GM23338 (cell line): ENCODE results near the gene UST. TPM values are rescaled to one million over a fixed set of nuclear protein-coding genes. Genes with fewer than 3 reads are reported as not detected.

Experiments used
- ATAC-seq: fragments of 200-7000 bp; cut with Tn5 transposase; 3 replicates; pipeline ENCODE4 v1.9.1; 2020
- DNase-seq: peaks from one replicate; pipeline ENCODE4 v3.0.0-alpha.2; 2015; ENCODE audit warnings: low spot score
- H2AFZ ChIP-seq: fragments of 200-600 bp; sonication (generic); 2 replicates; pipeline ENCODE4 v1.8.0; 2016; ENCODE audit warnings: antibody characterized with exemption, mild to moderate bottlenecking, moderate library complexity
- H3F3A ChIP-seq: fragments of 200-600 bp; sonication (generic); replicated peaks from 2 replicates; pipeline ENCODE4 v1.8.0; 2017; ENCODE audit warnings: antibody characterized with exemption, mixed run types, low read depth
- H3K27ac ChIP-seq: fragments of 200-600 bp; sonication (generic); 2 replicates; pipeline ENCODE4 v1.6.1; 2016; ENCODE audit warnings: low read depth
- H3K27me3 ChIP-seq: fragments of 200-600 bp; sonication (generic); 2 replicates; pipeline ENCODE4 v1.8.0; 2016; ENCODE audit warnings: mild to moderate bottlenecking, mixed run types, moderate library complexity; ENCODE audit not compliant: insufficient read depth
- H3K36me3 ChIP-seq: fragments of 200-600 bp; sonication (generic); 2 replicates; pipeline ENCODE4 v1.8.0; 2016; ENCODE audit warnings: mild to moderate bottlenecking; ENCODE audit not compliant: insufficient read depth
- H3K4me1 ChIP-seq: fragments of 200-600 bp; sonication (generic); 2 replicates; pipeline ENCODE4 v1.8.0; 2016; ENCODE audit warnings: mild to moderate bottlenecking, moderate library complexity; ENCODE audit not compliant: insufficient read depth
- H3K4me2 ChIP-seq: fragments of 200-600 bp; sonication (generic); 2 replicates; pipeline ENCODE4 v1.7.1; 2017; ENCODE audit warnings: mixed run types
- H3K4me3 ChIP-seq: fragments of 200-600 bp; sonication (generic); 2 replicates; pipeline ENCODE4 v1.6.1; 2016; ENCODE audit warnings: mixed run types
- H3K79me2 ChIP-seq: fragments of 200-600 bp; sonication (generic); replicated peaks from 2 replicates; pipeline ENCODE4 v1.8.0; 2017; ENCODE audit warnings: mild to moderate bottlenecking; ENCODE audit not compliant: insufficient read depth
- H3K9me2 ChIP-seq: fragments of 200-600 bp; sonication (generic); 2 replicates; pipeline ENCODE4 v1.8.0; 2017; ENCODE audit not compliant: insufficient read depth
- H4K20me1 ChIP-seq: fragments of 200-600 bp; sonication (generic); replicated peaks from 2 replicates; pipeline ENCODE4 v1.8.0; 2017; ENCODE audit warnings: mild to moderate bottlenecking; ENCODE audit not compliant: insufficient read depth
- H3K27ac Mint-ChIP-seq: 2 replicates; pipeline ENCODE4 v1.8.0; 2020; ENCODE audit warnings: inconsistent platforms, mild to moderate bottlenecking, moderate library complexity, mixed read lengths
- H3K27me3 Mint-ChIP-seq: 3 replicates; pipeline ENCODE4 v1.8.0; 2022; ENCODE audit warnings: low read depth, mild to moderate bottlenecking, moderate library complexity, mixed read lengths, inconsistent platforms; ENCODE audit not compliant: insufficient read depth, poor library complexity
- H3K36me3 Mint-ChIP-seq: 3 replicates; pipeline ENCODE4 v1.8.0; 2021; ENCODE audit warnings: low read depth, mild to moderate bottlenecking, inconsistent platforms, moderate library complexity, mixed read lengths
- H3K4me1 Mint-ChIP-seq: 3 replicates; pipeline ENCODE4 v1.8.0; 2020; ENCODE audit warnings: mild to moderate bottlenecking, inconsistent platforms, mixed read lengths
- H3K4me3 Mint-ChIP-seq: 3 replicates; pipeline ENCODE4 v1.8.0; 2021; ENCODE audit warnings: moderate library complexity, mild to moderate bottlenecking, inconsistent platforms, mixed read lengths
- H3K9me3 Mint-ChIP-seq: 3 replicates; pipeline ENCODE4 v1.8.0; 2020; ENCODE audit warnings: moderate library complexity, mild to moderate bottlenecking, inconsistent platforms, mixed read lengths
- CREB1 ChIP-seq: fragments of 250-450 bp; sonication (Bioruptor Pico); IDR thresholded peaks from 2 replicates; pipeline ENCODE4 v1.5.0; 2020; ENCODE audit warnings: low read depth, mild to moderate bottlenecking, moderate library complexity
- ETS1 ChIP-seq: IDR thresholded peaks from 2 replicates; pipeline ENCODE4 v1.6.1; 2016; ENCODE audit warnings: antibody characterized with exemption
- EZH2 ChIP-seq: fragments of 200-600 bp; sonication (generic); IDR thresholded peaks from one replicate; pipeline ENCODE4 v1.8.0; 2017; ENCODE audit warnings: antibody characterized with exemption, mild to moderate bottlenecking, low read depth; ENCODE audit not compliant: unreplicated experiment
- EZH2phosphoT487 ChIP-seq: fragments of 200-600 bp; sonication (generic); IDR thresholded peaks from one replicate; pipeline ENCODE4 v1.8.1; 2018; ENCODE audit warnings: antibody characterized with exemption; ENCODE audit not compliant: unreplicated experiment
- JUNB ChIP-seq: IDR thresholded peaks from one replicate; pipeline ENCODE4 v1.6.1; 2016; ENCODE audit warnings: antibody characterized with exemption; ENCODE audit not compliant: unreplicated experiment
- NANOG ChIP-seq: IDR thresholded peaks from 2 replicates; pipeline ENCODE4 v1.6.1; 2016; ENCODE audit warnings: antibody characterized with exemption, borderline replicate concordance
- POLR2AphosphoS5 ChIP-seq: IDR thresholded peaks from 2 replicates; pipeline ENCODE4 v1.6.1; 2016; ENCODE audit warnings: antibody characterized with exemption, low read depth
- REST ChIP-seq: IDR thresholded peaks from one replicate; pipeline ENCODE4 v1.6.1; 2018; ENCODE audit warnings: antibody characterized with exemption; ENCODE audit not compliant: unreplicated experiment
- STAT1 ChIP-seq: IDR thresholded peaks from one replicate; pipeline ENCODE4 v1.6.1; 2016; ENCODE audit warnings: antibody characterized with exemption; ENCODE audit not compliant: unreplicated experiment
- ZNF114 ChIP-seq: fragments of 250-450 bp; sonication (Bioruptor Pico); IDR thresholded peaks from 2 replicates; pipeline ENCODE4 v1.5.0; 2020; ENCODE audit warnings: mild to moderate bottlenecking, moderate library complexity
- ZNF331 ChIP-seq: fragments of 250-450 bp; sonication (Bioruptor Pico); IDR thresholded peaks from 2 replicates; pipeline ENCODE4 v1.5.0; 2020; ENCODE audit warnings: low read depth, mild to moderate bottlenecking, moderate library complexity
- polyA plus RNA-seq: library from polyadenylated mRNA; unstranded; fragments of >200 nt; fragmentation: Nextera tagmentation; extraction: Ambion mirVana; gene quantifications from 2 replicates; pipeline ENCODE4 v1.2.1, GENCODE V29; 2016
- total RNA-seq: library from RNA; depleted of rRNA; stranded (reverse); fragments of >200 nt; shearing (Covaris generic); gene quantifications from 2 replicates; pipeline ENCODE4 v1.2.3, GENCODE V29; 2014
- TF ChIP-seq, protein P1 (sequence below): fragments of 250-450 bp; sonication (Bioruptor Pico); IDR thresholded peaks from 2 replicates; pipeline ENCODE4 v1.5.0; 2020; ENCODE audit warnings: mild to moderate bottlenecking, moderate library complexity
- TF ChIP-seq, protein P2 (sequence below), 2 experiments: fragments of 200-600 bp in 1 of 2; sonication (generic) in 1 of 2; conservative IDR thresholded peaks; 2 replicates each; pipeline versions ENCODE4 v1.5.1 to v1.6.1; 2016 to 2017; ENCODE audit warnings: antibody characterized with exemption in 2 of 2, low read depth in 2 of 2, mild to moderate bottlenecking in 2 of 2, moderate library complexity in 1 of 2

Gene UST
- total and polyA plus RNA-seq, 2 experiments from 2014 or later, result 12.6 to 33.0 TPM

- Histone ChIP-seq H2AFZ (no peak overlapping the region), H3K4me1 (peaks cover 3% of the 10 kb centered on the region; the same call in 1 of the 2 replicates), H3K79me2 (no peaks in the 10 kb centered on the region), H3K4me3 (no peak overlapping the region), H3K27ac (no peak overlapping the region), H3F3A (no peaks in the 10 kb centered on the region), H3K36me3 (no peaks in the 10 kb centered on the region), H3K27me3 (no peaks in the 10 kb centered on the region), H3K9me2 (no peaks in the 10 kb centered on the region; the same call in 1 of the 2 replicates), H4K20me1 (no peaks in the 10 kb centered on the region), H3K4me2 (no peak overlapping the region)
- TF ChIP-seq NANOG, result no peak
- TF ChIP-seq CREB1, result no peak
- no peak for TF ChIP-seq ETS1
- no peak for TF ChIP-seq ZNF114 (CRISPR knock-in tag)
- no peak for TF ChIP-seq POLR2AphosphoS5
- TF ChIP-seq, protein P1, sequence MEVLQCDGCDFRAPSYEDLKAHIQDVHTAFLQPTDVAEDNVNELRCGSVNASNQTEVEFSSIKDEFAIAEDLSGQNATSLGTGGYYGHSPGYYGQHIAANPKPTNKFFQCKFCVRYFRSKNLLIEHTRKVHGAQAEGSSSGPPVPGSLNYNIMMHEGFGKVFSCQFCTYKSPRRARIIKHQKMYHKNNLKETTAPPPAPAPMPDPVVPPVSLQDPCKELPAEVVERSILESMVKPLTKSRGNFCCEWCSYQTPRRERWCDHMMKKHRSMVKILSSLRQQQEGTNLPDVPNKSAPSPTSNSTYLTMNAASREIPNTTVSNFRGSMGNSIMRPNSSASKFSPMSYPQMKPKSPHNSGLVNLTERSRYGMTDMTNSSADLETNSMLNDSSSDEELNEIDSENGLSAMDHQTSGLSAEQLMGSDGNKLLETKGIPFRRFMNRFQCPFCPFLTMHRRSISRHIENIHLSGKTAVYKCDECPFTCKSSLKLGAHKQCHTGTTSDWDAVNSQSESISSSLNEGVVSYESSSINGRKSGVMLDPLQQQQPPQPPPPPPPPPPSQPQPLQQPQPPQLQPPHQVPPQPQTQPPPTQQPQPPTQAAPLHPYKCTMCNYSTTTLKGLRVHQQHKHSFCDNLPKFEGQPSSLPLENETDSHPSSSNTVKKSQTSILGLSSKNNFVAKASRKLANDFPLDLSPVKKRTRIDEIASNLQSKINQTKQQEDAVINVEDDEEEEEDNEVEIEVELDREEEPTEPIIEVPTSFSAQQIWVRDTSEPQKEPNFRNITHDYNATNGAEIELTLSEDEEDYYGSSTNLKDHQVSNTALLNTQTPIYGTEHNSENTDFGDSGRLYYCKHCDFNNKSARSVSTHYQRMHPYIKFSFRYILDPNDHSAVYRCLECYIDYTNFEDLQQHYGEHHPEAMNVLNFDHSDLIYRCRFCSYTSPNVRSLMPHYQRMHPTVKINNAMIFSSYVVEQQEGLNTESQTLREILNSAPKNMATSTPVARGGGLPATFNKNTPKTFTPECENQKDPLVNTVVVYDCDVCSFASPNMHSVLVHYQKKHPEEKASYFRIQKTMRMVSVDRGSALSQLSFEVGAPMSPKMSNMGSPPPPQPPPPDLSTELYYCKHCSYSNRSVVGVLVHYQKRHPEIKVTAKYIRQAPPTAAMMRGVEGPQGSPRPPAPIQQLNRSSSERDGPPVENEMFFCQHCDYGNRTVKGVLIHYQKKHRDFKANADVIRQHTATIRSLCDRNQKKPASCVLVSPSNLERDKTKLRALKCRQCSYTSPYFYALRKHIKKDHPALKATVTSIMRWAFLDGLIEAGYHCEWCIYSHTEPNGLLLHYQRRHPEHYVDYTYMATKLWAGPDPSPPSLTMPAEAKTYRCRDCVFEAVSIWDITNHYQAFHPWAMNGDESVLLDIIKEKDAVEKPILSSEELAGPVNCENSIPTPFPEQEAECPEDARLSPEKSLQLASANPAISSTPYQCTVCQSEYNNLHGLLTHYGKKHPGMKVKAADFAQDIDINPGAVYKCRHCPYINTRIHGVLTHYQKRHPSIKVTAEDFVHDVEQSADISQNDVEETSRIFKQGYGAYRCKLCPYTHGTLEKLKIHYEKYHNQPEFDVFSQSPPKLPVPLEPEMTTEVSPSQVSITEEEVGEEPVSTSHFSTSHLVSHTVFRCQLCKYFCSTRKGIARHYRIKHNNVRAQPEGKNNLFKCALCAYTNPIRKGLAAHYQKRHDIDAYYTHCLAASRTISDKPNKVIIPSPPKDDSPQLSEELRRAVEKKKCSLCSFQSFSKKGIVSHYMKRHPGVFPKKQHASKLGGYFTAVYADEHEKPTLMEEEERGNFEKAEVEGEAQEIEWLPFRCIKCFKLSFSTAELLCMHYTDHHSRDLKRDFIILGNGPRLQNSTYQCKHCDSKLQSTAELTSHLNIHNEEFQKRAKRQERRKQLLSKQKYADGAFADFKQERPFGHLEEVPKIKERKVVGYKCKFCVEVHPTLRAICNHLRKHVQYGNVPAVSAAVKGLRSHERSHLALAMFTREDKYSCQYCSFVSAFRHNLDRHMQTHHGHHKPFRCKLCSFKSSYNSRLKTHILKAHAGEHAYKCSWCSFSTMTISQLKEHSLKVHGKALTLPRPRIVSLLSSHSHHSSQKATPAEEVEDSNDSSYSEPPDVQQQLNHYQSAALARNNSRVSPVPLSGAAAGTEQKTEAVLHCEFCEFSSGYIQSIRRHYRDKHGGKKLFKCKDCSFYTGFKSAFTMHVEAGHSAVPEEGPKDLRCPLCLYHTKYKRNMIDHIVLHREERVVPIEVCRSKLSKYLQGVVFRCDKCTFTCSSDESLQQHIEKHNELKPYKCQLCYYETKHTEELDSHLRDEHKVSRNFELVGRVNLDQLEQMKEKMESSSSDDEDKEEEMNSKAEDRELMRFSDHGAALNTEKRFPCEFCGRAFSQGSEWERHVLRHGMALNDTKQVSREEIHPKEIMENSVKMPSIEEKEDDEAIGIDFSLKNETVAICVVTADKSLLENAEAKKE (CRISPR knock-in tag), result no peak
- TF ChIP-seq, protein P2, sequence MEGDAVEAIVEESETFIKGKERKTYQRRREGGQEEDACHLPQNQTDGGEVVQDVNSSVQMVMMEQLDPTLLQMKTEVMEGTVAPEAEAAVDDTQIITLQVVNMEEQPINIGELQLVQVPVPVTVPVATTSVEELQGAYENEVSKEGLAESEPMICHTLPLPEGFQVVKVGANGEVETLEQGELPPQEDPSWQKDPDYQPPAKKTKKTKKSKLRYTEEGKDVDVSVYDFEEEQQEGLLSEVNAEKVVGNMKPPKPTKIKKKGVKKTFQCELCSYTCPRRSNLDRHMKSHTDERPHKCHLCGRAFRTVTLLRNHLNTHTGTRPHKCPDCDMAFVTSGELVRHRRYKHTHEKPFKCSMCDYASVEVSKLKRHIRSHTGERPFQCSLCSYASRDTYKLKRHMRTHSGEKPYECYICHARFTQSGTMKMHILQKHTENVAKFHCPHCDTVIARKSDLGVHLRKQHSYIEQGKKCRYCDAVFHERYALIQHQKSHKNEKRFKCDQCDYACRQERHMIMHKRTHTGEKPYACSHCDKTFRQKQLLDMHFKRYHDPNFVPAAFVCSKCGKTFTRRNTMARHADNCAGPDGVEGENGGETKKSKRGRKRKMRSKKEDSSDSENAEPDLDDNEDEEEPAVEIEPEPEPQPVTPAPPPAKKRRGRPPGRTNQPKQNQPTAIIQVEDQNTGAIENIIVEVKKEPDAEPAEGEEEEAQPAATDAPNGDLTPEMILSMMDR (conservative IDR thresholded peaks at IDR 0.05; ENCODE audit: low read depth in 2 of 2), result no peak
- no peak for TF ChIP-seq REST
- TF ChIP-seq ZNF331, result no peak
- no peak for TF ChIP-seq STAT1
- TF ChIP-seq EZH2phosphoT487, result no peak
- TF ChIP-seq EZH2, result no peak
- no peak for TF ChIP-seq JUNB
- Mint-ChIP-seq H3K27ac (no peak overlapping the region), H3K27me3 (peaks cover 5% of the 10 kb centered on the region), H3K9me3 (peaks cover 17% of the 10 kb centered on the region), H3K4me3 (no peak overlapping the region), H3K36me3 (no peaks in the 10 kb centered on the region), H3K4me1 (peaks cover 11% of the 10 kb centered on the region)
- ATAC-seq, result no peak
- no peak for DNase-seq
Observed at GRCh38 chr6:149098700-149099276, 352.0 kb downstream of the UST start.
